ENCODE measurements around the gene SARDH. TPM values are rescaled to one million over a fixed set of nuclear protein-coding genes. Genes with fewer than 3 reads are reported as not detected.
A peak's percentile ranks its signal among the peaks of the same experiment; 100 is the strongest.

Gene SARDH
- 0.20 and 0.35 TPM in 2 replicates for total RNA-seq

- no peak for DNase-seq (ENCODE audit: low read depth, low spot score)
These were observed at the start of gene SARDH for GRCh38 chr9:133737774-133738639. TSS of gene SARDH (minus strand) at chr9:133738352. CDS start at chr9:133734173, 4,179 bp downstream.

- DNase-seq (ENCODE audit: low read depth, low spot score), result no peak
These were observed 49.5 kb upstream of the SARDH start for GRCh38 chr9:133787754-133788025.

- no peak for DNase-seq (ENCODE audit: low read depth, low spot score)
These were observed 49.0 kb upstream of the SARDH start for GRCh38 chr9:133786907-133787753.

- no peak for DNase-seq (ENCODE audit: low read depth, low spot score)
These were observed 48.2 kb upstream of the SARDH start for GRCh38 chr9:133786371-133786753.

GRCh38 chr9:133785753-133786370 is 47.7 kb upstream of the SARDH start:
- no peak for DNase-seq (ENCODE audit: low read depth, low spot score)

GRCh38 chr9:133784731-133785561 is 46.8 kb upstream of the SARDH start:
- no peak for DNase-seq (ENCODE audit: low read depth, low spot score)

- DNase-seq (ENCODE audit: low read depth, low spot score), result no peak
These were observed 45.2 kb upstream of the SARDH start for GRCh38 chr9:133783331-133783731.

GRCh38 chr9:133782157-133783130 is 44.3 kb upstream of the SARDH start:
- DNase-seq (ENCODE audit: low read depth, low spot score), result peak; percentile 15

- no peak for DNase-seq (ENCODE audit: low read depth, low spot score)
These were observed 43.6 kb upstream of the SARDH start for GRCh38 chr9:133781828-133782135.

- DNase-seq (ENCODE audit: low read depth, low spot score), result no peak
These were observed 43.0 kb upstream of the SARDH start for GRCh38 chr9:133780962-133781827.

- no peak for DNase-seq (ENCODE audit: low read depth, low spot score)
These were observed 42.3 kb upstream of the SARDH start for GRCh38 chr9:133780404-133780945.

GRCh38 chr9:133779516-133780403 is 41.6 kb upstream of the SARDH start:
- no peak for DNase-seq (ENCODE audit: low read depth, low spot score)

- no peak for DNase-seq (ENCODE audit: low read depth, low spot score)
These were observed 40.9 kb upstream of the SARDH start for GRCh38 chr9:133779081-133779480.

GRCh38 chr9:133778336-133779013 is 40.3 kb upstream of the SARDH start:
- DNase-seq (ENCODE audit: low read depth, low spot score), result no peak

- no peak for DNase-seq (ENCODE audit: low read depth, low spot score)
These were observed 39.7 kb upstream of the SARDH start for GRCh38 chr9:133777871-133778270.

- no peak for DNase-seq (ENCODE audit: low read depth, low spot score)
These were observed 39.1 kb upstream of the SARDH start for GRCh38 chr9:133777068-133777791.
